DOHH2 (cell line): ENCODE data around the gene CEACAM19.

Experiments
- H3F3A ChIP-seq: fragments of 200-600 bp; sonication (generic), shearing (Covaris generic); 2 replicates; pipeline ENCODE4 v1.6.0; 2016; ENCODE audit warnings: antibody characterized with exemption, mild to moderate bottlenecking; ENCODE audit not compliant: control insufficient read depth, insufficient read depth
- H3K27ac ChIP-seq: fragments of 200-600 bp; sonication (generic); 2 replicates; pipeline ENCODE4 v1.5.1; 2014; ENCODE audit warnings: low read depth, mild to moderate bottlenecking, low read length, moderate library complexity
- H3K27me3 ChIP-seq: fragments of 200-600 bp; sonication (generic); 2 replicates; pipeline ENCODE4 v1.6.1; 2014; ENCODE audit warnings: mild to moderate bottlenecking, low read length, mixed read lengths; ENCODE audit not compliant: control insufficient read depth
- H3K36me3 ChIP-seq: fragments of 200-600 bp; sonication (generic); 2 replicates; pipeline ENCODE4 v1.6.1; 2014; ENCODE audit warnings: mild to moderate bottlenecking, low read length, moderate library complexity, mixed read lengths; ENCODE audit not compliant: control insufficient read depth
- H3K4me1 ChIP-seq: fragments of 200-600 bp; sonication (generic); 2 replicates; pipeline ENCODE4 v1.6.1; 2014; ENCODE audit warnings: mild to moderate bottlenecking, low read length, mixed read lengths; ENCODE audit not compliant: control insufficient read depth
- H3K4me2 ChIP-seq: fragments of 200-600 bp; sonication (generic); 2 replicates; pipeline ENCODE4 v1.6.0; 2014; ENCODE audit warnings: mild to moderate bottlenecking, low read length, moderate library complexity
- H3K4me3 ChIP-seq: fragments of 200-600 bp; sonication (generic); 2 replicates; pipeline ENCODE4 v1.5.1; 2014; ENCODE audit warnings: mild to moderate bottlenecking, low read length, mixed read lengths
- H3K79me2 ChIP-seq: fragments of 200-600 bp; sonication (generic); 2 replicates; pipeline ENCODE4 v1.6.1; 2014; ENCODE audit warnings: mild to moderate bottlenecking, low read length, mixed read lengths; ENCODE audit not compliant: control insufficient read depth
- H3K9me2 ChIP-seq: fragments of 200-600 bp; sonication (generic); replicated peaks from 2 replicates; pipeline ENCODE4 v1.6.1; 2014; ENCODE audit warnings: mild to moderate bottlenecking, low read length, mixed read lengths; ENCODE audit not compliant: control insufficient read depth
- H3K9me3 ChIP-seq: fragments of 200-600 bp; sonication (generic); 2 replicates; pipeline ENCODE4 v1.6.1; 2014; ENCODE audit warnings: antibody characterized with exemption, low read length, mixed read lengths; ENCODE audit not compliant: control insufficient read depth, insufficient read depth
- H4K20me1 ChIP-seq: fragments of 200-600 bp; sonication (generic); 2 replicates; pipeline ENCODE4 v1.6.0; 2014; ENCODE audit warnings: low read depth, mild to moderate bottlenecking, antibody characterized with exemption, low read length, moderate library complexity; ENCODE audit not compliant: control insufficient read depth, insufficient read depth
- EZH2phosphoT487 ChIP-seq: fragments of 200-600 bp; sonication (generic); IDR thresholded peaks from 2 replicates; pipeline ENCODE4 v1.6.1; 2017; ENCODE audit warnings: borderline replicate concordance, mild to moderate bottlenecking, antibody characterized with exemption, low read length, moderate library complexity, mixed read lengths
- TF ChIP-seq, protein P1 (sequence below): fragments of 200-600 bp; sonication (generic); IDR thresholded peaks from one replicate; pipeline ENCODE4 v1.5.1; 2014; ENCODE audit warnings: antibody characterized with exemption, mild to moderate bottlenecking, low read depth, low read length; ENCODE audit not compliant: poor library complexity, severe bottlenecking

Gene CEACAM19

DNA sequence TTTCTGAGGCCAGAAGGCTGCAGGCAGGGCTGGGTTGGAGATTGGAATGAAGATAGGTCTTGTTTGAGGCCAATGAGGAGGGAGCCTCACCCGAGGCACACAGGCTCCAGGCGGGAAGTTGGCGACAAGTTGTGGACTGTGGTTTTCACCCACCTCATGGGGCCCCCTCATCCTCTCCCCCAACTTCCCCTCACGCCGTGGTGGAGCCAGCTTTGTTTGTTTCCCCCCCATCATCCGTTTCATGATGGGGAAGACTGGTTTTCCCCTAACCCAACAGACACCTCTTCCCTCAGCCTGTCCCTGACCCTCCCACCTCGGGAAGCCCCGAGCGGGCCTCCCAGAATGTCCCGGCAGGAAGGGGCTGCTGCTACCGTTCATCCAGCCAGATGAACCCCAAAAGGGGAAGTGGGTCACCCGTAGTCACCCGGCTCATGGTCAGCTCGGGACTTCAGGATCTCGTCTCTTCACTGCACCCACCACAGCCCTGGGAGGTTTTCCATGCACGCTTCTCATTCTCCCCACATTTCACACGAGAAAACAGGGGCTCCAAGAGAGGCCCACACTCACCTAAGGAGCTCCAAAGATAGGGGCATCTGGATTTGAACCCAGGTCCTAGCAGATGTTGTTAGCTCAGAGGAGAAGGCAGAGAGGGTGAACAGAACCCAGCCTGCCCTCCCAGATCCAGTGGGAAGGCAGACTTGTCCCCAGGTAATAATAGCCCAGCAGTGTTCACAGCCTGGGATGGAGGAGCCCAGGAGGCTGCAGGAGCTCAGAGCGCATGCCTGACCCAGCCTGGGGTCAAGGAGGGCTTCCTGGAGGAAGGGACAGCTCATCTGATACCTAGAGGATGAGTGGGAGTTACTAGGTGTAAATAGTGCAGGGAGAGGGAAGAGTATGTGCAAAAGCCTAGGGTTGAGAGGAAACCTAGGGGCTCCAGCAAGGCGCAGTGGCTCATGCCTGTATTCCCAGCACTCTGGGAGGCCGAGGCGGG, 51.1 kb downstream of the CEACAM19 start:
- Histone ChIP-seq H3K4me2 (peak overlapping the region; percentile 28), H3K4me3 (no peak overlapping the region), H3K4me1 (peaks cover 34% of the 10 kb centered on the region)

DNA sequence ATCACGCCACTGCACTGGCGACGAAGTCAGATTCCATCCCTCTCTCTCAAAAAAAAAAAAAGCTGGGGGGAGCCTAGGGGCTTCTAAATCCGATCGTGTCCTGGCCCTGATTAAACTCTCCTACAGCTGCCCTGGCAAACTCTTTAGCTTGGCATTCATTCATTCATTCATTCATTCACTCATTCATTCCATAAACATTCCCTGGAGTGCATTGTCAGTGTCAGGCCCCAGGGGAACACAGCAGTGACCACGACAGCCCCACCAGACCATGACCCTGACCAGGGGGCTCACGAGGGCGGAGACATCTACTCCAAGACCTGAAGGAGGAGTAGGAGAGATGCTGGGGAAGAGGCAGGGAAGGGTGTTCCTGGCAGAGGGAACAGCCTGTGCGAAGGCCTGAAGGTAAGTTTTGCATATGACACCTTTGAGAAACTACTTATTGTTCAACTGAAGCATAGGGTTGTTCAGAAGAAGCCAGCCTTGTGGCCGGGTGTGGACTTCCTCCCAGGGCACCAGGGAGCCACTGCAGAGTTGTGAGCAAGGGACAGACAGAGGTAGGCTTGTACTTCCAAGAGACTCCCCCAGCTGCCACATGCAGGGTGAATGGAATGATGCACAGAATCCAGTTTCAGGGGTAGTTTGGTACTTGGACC, 52.1 kb downstream of the CEACAM19 start:
- H3K27me3 ChIP-seq = peaks cover 15% of the 10 kb centered on the region
- no peak overlapping the region for H3K27ac ChIP-seq
- peaks cover 42% of the 10 kb centered on the region for H3K4me1 ChIP-seq
- H3K9me3 ChIP-seq = no peaks in the 10 kb centered on the region
- H3F3A ChIP-seq = no peaks in the 10 kb centered on the region
- H3K4me2 ChIP-seq = no peak overlapping the region
- H3K36me3 ChIP-seq = no peaks in the 10 kb centered on the region
- H3K79me2 ChIP-seq = no peaks in the 10 kb centered on the region
- H3K9me2 ChIP-seq = no peaks in the 10 kb centered on the region
- H4K20me1 ChIP-seq = no peaks in the 10 kb centered on the region
- no peak overlapping the region for H3K4me3 ChIP-seq
- no peak for TF ChIP-seq EZH2phosphoT487
- TF ChIP-seq, protein P1, sequence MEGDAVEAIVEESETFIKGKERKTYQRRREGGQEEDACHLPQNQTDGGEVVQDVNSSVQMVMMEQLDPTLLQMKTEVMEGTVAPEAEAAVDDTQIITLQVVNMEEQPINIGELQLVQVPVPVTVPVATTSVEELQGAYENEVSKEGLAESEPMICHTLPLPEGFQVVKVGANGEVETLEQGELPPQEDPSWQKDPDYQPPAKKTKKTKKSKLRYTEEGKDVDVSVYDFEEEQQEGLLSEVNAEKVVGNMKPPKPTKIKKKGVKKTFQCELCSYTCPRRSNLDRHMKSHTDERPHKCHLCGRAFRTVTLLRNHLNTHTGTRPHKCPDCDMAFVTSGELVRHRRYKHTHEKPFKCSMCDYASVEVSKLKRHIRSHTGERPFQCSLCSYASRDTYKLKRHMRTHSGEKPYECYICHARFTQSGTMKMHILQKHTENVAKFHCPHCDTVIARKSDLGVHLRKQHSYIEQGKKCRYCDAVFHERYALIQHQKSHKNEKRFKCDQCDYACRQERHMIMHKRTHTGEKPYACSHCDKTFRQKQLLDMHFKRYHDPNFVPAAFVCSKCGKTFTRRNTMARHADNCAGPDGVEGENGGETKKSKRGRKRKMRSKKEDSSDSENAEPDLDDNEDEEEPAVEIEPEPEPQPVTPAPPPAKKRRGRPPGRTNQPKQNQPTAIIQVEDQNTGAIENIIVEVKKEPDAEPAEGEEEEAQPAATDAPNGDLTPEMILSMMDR = no peak

More for the DNA sequence above, 51.1 kb downstream of the CEACAM19 start:
- Histone ChIP-seq H3K79me2 (no peaks in the 10 kb centered on the region), H3K27ac (no peak overlapping the region), H4K20me1 (no peaks in the 10 kb centered on the region), H3F3A (no peaks in the 10 kb centered on the region), H3K9me2 (no peaks in the 10 kb centered on the region), H3K36me3 (no peaks in the 10 kb centered on the region), H3K9me3 (no peaks in the 10 kb centered on the region), H3K27me3 (peaks cover 15% of the 10 kb centered on the region)
- TF ChIP-seq, protein P1 = no peak
- TF ChIP-seq EZH2phosphoT487 = no peak

DNA sequence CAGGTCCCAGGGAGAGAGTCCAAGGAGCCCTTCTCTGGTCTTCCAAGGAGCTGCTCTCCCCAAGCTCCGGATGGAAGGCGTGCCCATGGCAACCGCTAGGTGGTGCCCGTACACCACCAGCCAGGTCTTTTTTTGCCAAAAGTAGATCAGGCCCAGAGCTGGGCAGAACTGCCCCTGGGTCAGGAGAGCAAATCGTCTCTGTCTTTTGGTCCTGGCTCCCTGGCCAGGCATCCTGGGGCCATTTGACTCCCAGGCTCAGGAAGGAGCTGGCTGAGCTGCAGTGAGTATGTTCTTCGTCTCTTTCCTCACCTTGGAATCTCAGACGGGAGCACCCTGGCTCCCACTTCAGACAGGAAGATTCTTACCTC, 52.7 kb downstream of the CEACAM19 start:
- H3K27ac ChIP-seq = no peak overlapping the region
- H3K9me2 ChIP-seq = no peaks in the 10 kb centered on the region
- no peaks in the 10 kb centered on the region for H3K79me2 ChIP-seq
- no peak for TF ChIP-seq EZH2phosphoT487
- TF ChIP-seq, protein P1 = peak; percentile 97
- H3K36me3 ChIP-seq = no peaks in the 10 kb centered on the region
- H3K4me2 ChIP-seq = no peak overlapping the region
- H3K9me3 ChIP-seq = no peaks in the 10 kb centered on the region
- peaks cover 42% of the 10 kb centered on the region for H3K4me1 ChIP-seq
- H4K20me1 ChIP-seq = no peaks in the 10 kb centered on the region
- no peaks in the 10 kb centered on the region for H3F3A ChIP-seq
- H3K4me3 ChIP-seq = no peak overlapping the region
- peaks cover 15% of the 10 kb centered on the region for H3K27me3 ChIP-seq
